ENCODE data around the gene ZDHHC24.

The ZDHHC24 gene

GRCh38 chr11:66494935-66495334 lies 50.9 kb downstream of the ZDHHC24 start:
- Histone ChIP-seq H4K20me1 (ENCODE audit: insufficient read depth, low read length) (no peaks in the 10 kb centered on the region), H3K9me3 (replicated peaks; ENCODE audit: insufficient read depth, low read length) (no peaks in the 10 kb centered on the region), H2AFZ (ENCODE audit: low read length) (no peak overlapping the region), H3K36me3 (replicated peaks; ENCODE audit: insufficient read depth, low read length) (no peaks in the 10 kb centered on the region), H3K27me3 (replicated peaks; ENCODE audit: insufficient read depth, low read length) (no peaks in the 10 kb centered on the region), H3F3A (ENCODE audit: insufficient read depth, low read length) (no peaks in the 10 kb centered on the region), H3K9ac (ENCODE audit: low read length) (no peak overlapping the region), H3K4me2 (ENCODE audit: low read depth, low read length) (no peak overlapping the region), H3K79me2 (ENCODE audit: low read length) (no peaks in the 10 kb centered on the region), H3K27ac (ENCODE audit: low read length) (no peak overlapping the region), H3K9me2 (replicated peaks; ENCODE audit: insufficient read depth, low read length) (no peaks in the 10 kb centered on the region), H3K4me1 (ENCODE audit: low read length) (no peaks in the 10 kb centered on the region), H3K4me3 (ENCODE audit: low read length) (no peak overlapping the region)
- TF ChIP-seq EZH2 (optimal IDR thresholded peaks at IDR 0.05; ENCODE audit: low read depth, low read length) (no peak), EZH2phosphoT487 (IDR thresholded peaks at IDR 0.05; ENCODE audit: low read length) (no peak), CTCF (IDR thresholded peaks at IDR 0.05; ENCODE audit: low read length) (no peak)
- no peak for DNase-seq

DNA sequence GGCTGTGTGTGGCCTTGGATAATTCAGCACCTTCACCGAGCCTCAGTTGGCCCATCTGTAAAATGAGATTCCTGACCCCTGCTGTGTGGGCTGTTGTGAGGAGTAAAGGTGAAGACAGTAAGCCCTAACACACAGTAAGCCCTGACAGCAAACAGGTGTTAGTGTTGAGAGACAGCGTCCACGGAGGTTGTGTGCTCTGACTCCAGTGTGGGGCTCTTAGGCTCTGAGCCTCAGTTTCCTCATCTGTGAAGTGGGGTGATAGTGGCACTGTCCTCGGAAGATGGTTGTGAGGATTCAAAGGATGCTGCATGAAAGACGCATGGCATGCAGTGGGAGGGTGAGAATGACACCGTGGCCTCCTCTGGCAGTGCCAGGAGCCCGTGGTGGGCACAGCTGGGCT lies 51.4 kb downstream of the ZDHHC24 start:
- Histone ChIP-seq H3K9ac (ENCODE audit: low read length) (no peak overlapping the region), H3K79me2 (ENCODE audit: low read length) (no peaks in the 10 kb centered on the region), H3K27ac (ENCODE audit: low read length) (no peak overlapping the region), H3K36me3 (replicated peaks; ENCODE audit: insufficient read depth, low read length) (no peaks in the 10 kb centered on the region), H3F3A (ENCODE audit: insufficient read depth, low read length) (no peaks in the 10 kb centered on the region), H3K9me2 (replicated peaks; ENCODE audit: insufficient read depth, low read length) (no peaks in the 10 kb centered on the region), H3K4me3 (ENCODE audit: low read length) (no peak overlapping the region), H4K20me1 (ENCODE audit: insufficient read depth, low read length) (no peaks in the 10 kb centered on the region), H3K4me2 (ENCODE audit: low read depth, low read length) (no peak overlapping the region), H2AFZ (ENCODE audit: low read length) (no peak overlapping the region), H3K4me1 (ENCODE audit: low read length) (no peaks in the 10 kb centered on the region), H3K9me3 (replicated peaks; ENCODE audit: insufficient read depth, low read length) (no peaks in the 10 kb centered on the region), H3K27me3 (replicated peaks; ENCODE audit: insufficient read depth, low read length) (no peaks in the 10 kb centered on the region)
- no peak for DNase-seq
- TF ChIP-seq EZH2 (optimal IDR thresholded peaks at IDR 0.05; ENCODE audit: low read depth, low read length) (no peak), EZH2phosphoT487 (IDR thresholded peaks at IDR 0.05; ENCODE audit: low read length) (no peak), CTCF (IDR thresholded peaks at IDR 0.05; ENCODE audit: low read length) (no peak)

GRCh38 chr11:66493130-66493529 lies 52.7 kb downstream of the ZDHHC24 start:
- no peak overlapping the region for H2AFZ ChIP-seq (ENCODE audit: low read length)
- no peaks in the 10 kb centered on the region for H3K9me2 ChIP-seq (replicated peaks; ENCODE audit: insufficient read depth, low read length)
- H3K36me3 ChIP-seq (replicated peaks; ENCODE audit: insufficient read depth, low read length), result no peaks in the 10 kb centered on the region
- no peaks in the 10 kb centered on the region for H3K4me1 ChIP-seq (ENCODE audit: low read length)
- no peak for TF ChIP-seq EZH2phosphoT487 (IDR thresholded peaks at IDR 0.05; ENCODE audit: low read length)
- TF ChIP-seq CTCF (IDR thresholded peaks at IDR 0.05; ENCODE audit: low read length), result no peak
- TF ChIP-seq EZH2 (optimal IDR thresholded peaks at IDR 0.05; ENCODE audit: low read depth, low read length), result no peak
- H3K27ac ChIP-seq (ENCODE audit: low read length), result no peak overlapping the region
- no peak overlapping the region for H3K4me2 ChIP-seq (ENCODE audit: low read depth, low read length)
- no peaks in the 10 kb centered on the region for H3F3A ChIP-seq (ENCODE audit: insufficient read depth, low read length)
- DNase-seq, result no peak
- no peaks in the 10 kb centered on the region for H3K79me2 ChIP-seq (ENCODE audit: low read length)
- no peak overlapping the region for H3K9ac ChIP-seq (ENCODE audit: low read length)
- H3K9me3 ChIP-seq (replicated peaks; ENCODE audit: insufficient read depth, low read length), result no peaks in the 10 kb centered on the region
- H4K20me1 ChIP-seq (ENCODE audit: insufficient read depth, low read length), result no peaks in the 10 kb centered on the region
- H3K27me3 ChIP-seq (replicated peaks; ENCODE audit: insufficient read depth, low read length), result no peaks in the 10 kb centered on the region
- H3K4me3 ChIP-seq (ENCODE audit: low read length), result no peak overlapping the region
